ENCODE measurements around the gene BUD23.
"Not testable (repeated sequence)": the region's sequence is repeated elsewhere in the genome, so short reads cannot be mapped to it uniquely, and the experiment has no call there.

The BUD23 gene

DNA sequence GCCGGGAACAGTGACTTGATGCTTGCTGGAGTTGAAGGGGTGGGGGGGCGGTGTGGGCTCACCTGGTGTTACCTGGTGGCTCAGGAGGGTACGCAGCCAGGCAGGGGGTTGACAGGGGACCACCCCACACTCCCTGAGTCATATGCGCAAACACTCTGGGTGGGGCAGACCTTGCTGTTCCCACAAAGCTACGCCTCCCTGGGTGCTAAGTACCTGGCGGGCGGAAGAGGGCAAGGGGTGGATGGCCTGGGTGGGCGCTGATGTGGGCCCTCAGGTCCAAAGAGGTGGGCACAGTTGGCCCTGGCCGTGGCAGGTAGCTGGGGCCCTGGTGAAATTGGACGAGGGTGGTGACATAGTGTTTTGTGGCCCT lies 22.1 kb downstream of the BUD23 start:
- H3K4me3 ChIP-seq (ENCODE audit: low read depth, low read length): no peak overlapping the region
- TF ChIP-seq, protein P1, sequence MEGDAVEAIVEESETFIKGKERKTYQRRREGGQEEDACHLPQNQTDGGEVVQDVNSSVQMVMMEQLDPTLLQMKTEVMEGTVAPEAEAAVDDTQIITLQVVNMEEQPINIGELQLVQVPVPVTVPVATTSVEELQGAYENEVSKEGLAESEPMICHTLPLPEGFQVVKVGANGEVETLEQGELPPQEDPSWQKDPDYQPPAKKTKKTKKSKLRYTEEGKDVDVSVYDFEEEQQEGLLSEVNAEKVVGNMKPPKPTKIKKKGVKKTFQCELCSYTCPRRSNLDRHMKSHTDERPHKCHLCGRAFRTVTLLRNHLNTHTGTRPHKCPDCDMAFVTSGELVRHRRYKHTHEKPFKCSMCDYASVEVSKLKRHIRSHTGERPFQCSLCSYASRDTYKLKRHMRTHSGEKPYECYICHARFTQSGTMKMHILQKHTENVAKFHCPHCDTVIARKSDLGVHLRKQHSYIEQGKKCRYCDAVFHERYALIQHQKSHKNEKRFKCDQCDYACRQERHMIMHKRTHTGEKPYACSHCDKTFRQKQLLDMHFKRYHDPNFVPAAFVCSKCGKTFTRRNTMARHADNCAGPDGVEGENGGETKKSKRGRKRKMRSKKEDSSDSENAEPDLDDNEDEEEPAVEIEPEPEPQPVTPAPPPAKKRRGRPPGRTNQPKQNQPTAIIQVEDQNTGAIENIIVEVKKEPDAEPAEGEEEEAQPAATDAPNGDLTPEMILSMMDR (IDR thresholded peaks at IDR 0.05; ENCODE audit: low read depth, low read length): no peak

DNA sequence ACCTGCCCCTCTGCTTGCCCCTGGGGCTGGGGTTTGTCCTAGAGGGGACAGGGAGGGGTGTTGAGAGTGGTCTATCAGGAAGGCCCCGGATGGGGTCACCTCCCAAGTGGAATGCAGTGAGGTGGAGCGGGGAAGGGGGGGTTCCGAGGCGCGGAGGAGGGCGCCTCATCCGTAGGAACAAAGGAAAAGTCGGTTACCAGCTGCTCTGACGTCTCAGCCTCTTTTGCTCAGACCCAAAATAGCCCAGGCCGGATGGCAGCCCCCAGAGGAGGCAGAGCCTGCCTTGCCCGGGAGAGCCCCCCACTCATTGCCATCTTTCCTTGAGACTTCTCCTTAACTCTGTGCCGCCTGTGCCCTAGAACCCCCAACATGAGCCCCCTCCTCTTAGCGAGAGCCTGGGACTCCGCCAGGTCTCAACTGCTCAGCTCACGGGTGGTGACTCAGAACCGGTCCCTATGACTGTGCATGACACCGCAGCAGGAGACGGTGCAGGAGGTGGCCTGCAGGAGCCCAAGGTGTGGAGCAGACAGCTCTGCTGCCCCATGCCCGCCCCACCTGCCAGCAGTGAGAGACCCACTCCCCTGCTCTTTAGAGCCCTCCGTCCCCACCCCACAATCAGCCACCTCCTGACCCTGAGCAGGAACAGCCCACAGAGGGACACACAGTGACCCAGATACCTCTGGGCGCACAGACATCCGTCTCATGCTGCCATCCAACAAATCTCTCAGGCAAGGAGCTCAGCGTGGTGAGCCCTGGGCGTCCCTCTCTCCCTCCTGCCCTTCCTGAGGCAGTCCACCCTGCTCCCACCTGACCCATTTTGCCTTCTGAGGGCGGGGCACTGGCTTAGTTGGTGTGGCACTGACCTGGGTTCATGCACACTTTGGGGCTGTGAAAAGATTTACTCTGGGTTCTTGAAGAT lies 23.0 kb downstream of the BUD23 start:
- no peak overlapping the region for H3K4me3 ChIP-seq (ENCODE audit: low read depth, low read length)
- TF ChIP-seq, protein P1 (IDR thresholded peaks at IDR 0.05; ENCODE audit: low read depth, low read length): no peak

DNA sequence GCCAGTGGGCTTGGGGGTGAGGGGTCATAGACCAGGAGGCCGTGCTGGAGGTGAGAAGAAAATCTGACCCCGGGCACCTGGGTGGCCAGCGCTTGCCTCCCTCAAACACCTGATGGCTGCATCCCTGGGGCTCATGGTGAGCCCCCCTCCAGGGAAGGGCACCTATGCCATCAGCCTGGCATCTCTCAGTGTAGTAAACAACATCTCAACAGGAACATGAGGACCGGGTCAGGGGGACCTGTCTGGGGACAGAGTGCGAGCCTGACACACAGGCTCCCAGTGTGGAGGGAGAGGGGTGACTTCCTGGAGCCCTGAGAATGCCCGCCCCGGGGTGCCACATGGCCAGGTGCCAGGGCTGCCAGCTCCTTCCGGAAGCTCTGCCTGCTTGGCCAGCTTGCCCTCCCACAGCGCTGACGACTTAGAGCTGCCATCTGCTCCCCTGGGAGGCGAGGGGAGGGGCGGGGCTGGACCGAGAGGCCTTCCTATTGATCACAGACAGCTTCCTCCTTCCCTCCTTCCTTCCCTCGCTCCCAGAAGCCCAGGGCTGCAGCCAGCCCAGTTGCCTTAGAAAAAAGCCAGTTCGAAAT lies 23.7 kb downstream of the BUD23 start:
- TF ChIP-seq, protein P1 (IDR thresholded peaks at IDR 0.05; ENCODE audit: low read depth, low read length): no peak
- H3K4me3 ChIP-seq (ENCODE audit: low read depth, low read length): no peak overlapping the region

DNA sequence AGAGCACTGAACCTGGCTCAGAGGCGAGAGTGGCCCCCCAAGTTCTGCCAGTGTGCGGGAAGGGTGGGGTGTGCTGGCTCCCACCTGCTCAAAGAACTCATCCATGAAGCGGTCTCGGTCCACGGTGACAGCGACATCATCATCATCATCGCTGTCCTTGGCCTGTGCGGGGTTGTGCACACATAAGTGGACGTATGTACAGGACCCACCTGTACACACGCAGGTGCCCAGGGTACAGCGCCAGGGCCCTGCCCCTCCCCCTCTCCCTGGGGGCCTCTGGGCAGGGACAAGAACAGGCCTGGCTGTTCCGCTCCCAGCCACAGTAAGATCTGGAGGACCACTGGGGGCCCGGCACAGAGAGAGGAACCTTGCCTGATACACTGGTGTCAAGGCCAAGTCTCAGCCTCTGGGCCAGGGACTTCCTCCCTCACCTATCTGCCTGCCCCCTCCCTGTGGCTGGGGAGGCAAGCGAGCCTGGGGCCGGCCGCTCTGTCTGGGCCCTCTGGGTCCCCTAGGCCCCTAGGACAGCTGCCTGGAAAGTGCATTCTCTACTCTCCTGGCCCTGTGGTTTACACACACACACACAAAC lies 25.7 kb downstream of the BUD23 start:
- TF ChIP-seq, protein P1 (IDR thresholded peaks at IDR 0.05; ENCODE audit: low read depth, low read length): no peak
- no peak overlapping the region for H3K4me3 ChIP-seq (ENCODE audit: low read depth, low read length)

DNA sequence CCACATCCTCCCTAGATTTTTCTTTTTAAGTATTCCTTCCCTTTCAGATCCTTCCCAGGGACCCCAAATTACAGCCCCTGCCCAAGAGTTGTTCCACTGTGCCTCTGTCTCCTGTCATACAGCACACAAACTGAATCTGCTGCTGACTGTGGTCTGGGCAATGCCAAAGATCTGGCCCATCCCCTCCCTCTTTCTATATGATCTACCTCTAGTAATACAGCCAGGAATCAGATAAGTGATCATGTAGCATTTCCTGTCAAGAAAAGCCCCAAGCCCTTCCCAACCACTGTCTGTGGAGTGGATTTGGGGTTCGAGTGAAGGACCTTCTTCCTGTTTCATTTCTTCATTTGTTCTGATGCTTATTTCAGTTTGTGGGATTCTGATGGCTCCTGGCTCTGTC lies 29.4 kb downstream of the BUD23 start:
- TF ChIP-seq, protein P1 (IDR thresholded peaks at IDR 0.05; ENCODE audit: low read depth, low read length): no peak
- no peak overlapping the region for H3K4me3 ChIP-seq (ENCODE audit: low read depth, low read length)

DNA sequence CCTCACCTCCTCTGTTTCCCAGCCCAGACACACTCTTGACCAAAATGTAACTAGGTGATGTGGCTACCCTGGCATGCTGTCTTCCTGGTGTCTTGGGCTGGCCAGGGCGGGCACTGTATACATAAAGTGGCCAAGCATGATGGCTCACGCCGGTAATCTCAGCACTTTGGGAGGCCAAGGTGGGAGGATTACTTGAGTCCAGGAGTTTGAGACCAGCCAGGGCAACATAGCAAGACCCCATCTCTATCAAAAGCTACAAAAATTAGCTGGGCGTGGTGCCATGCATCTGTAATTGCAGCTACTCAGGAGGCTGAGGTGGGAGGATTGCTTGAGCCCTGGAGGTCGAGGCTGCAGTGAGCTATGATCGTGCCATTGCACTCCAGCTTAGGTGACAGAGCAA lies 29.9 kb downstream of the BUD23 start:
- H3K4me3 ChIP-seq (ENCODE audit: low read depth, low read length): not testable (repeated sequence)

DNA sequence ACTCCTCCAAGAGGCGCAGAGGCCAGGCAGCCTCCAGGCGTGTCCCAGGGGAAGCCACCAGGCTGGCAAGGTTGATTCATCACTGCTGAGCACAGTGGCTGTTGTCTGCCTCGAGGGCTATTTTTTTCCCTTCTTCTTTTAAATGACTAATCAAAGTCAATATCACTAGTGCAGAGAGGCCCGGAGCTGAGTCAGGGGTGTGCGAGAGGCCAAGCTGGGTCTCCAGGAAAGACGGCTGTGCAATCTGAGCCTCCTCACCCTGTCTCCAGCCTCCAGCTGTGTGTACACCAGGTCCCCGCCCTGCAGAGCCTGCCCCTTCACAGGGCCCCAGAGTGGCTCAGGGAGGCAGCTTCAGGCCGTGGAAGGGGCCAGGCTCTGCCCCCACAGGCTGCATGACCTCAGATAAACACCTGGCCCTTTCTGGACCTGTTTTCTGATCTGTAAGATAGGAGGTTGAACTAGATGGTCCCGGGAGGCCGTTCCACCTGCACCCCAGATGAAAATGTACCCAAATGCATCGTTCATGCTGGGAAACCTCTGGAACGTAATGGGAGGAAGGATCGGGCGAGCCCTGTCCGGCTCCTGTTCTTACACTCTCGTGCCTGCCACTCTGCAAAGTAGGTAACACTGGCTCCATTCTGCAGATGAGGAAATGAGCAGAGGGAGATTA lies 32.4 kb downstream of the BUD23 start:
- TF ChIP-seq, protein P1 (IDR thresholded peaks at IDR 0.05; ENCODE audit: low read depth, low read length): no peak
- no peak overlapping the region for H3K4me3 ChIP-seq (ENCODE audit: low read depth, low read length)

Measured in WI38 (cell line).